SK-N-SH treated with all-trans-retinoic acid at 6 μM for 48 hours (cell line): ENCODE results near the gene CACNA1C.

ENCODE experiments used
- ATAC-seq: fragments of 200-7000 bp; cut with Tn5 transposase; 3 replicates; pipeline ENCODE4 v1.9.1; 2020; ENCODE audit warnings: mild to moderate bottlenecking, moderate library complexity
- ARNTL ChIP-seq: fragments of 450-650 bp; formaldehyde crosslinking; IDR thresholded peaks from 2 replicates; pipeline ENCODE4 v1.5.0; 2020; ENCODE audit warnings: low read depth, mild to moderate bottlenecking, moderate library complexity, borderline replicate concordance
- BACH2 ChIP-seq: fragments of 250-450 bp; sonication (Bioruptor Pico); IDR thresholded peaks from 2 replicates; pipeline ENCODE4 v1.9.0; 2021; ENCODE audit warnings: mild to moderate bottlenecking, borderline replicate concordance
- CSDC2 ChIP-seq: fragments of 250-450 bp; sonication (Bioruptor Pico); IDR thresholded peaks from 2 replicates; pipeline ENCODE4 v1.5.0; 2020; ENCODE audit warnings: mild to moderate bottlenecking, moderate library complexity
- ESRRG ChIP-seq: fragments of 250-450 bp; sonication (Bioruptor Pico); IDR thresholded peaks from 2 replicates; pipeline ENCODE4 v1.6.1; 2021; ENCODE audit warnings: mild to moderate bottlenecking
- GLIS3 ChIP-seq: fragments of 250-450 bp; sonication (Bioruptor Pico); IDR thresholded peaks from 2 replicates; pipeline ENCODE4 v1.5.0; 2020; ENCODE audit warnings: mild to moderate bottlenecking, moderate library complexity
- ISL1 ChIP-seq: fragments of 250-450 bp; sonication (Bioruptor Pico); IDR thresholded peaks from 2 replicates; pipeline ENCODE4 v2.1.2; 2022; ENCODE audit warnings: mild to moderate bottlenecking, moderate library complexity
- OSR1 ChIP-seq: fragments of 250-450 bp; sonication (Bioruptor Pico); IDR thresholded peaks from 2 replicates; pipeline ENCODE4 v1.8.0; 2022; ENCODE audit warnings: moderate library complexity, mild to moderate bottlenecking, inconsistent platforms
- PPARA ChIP-seq: fragments of 250-450 bp; sonication (Bioruptor Pico); IDR thresholded peaks from 2 replicates; pipeline ENCODE4 v1.5.0; 2020; ENCODE audit warnings: mild to moderate bottlenecking, borderline replicate concordance
- RARB ChIP-seq: fragments of 250-450 bp; sonication (Bioruptor Pico); IDR thresholded peaks from 2 replicates; pipeline ENCODE4 v1.8.0; 2021; ENCODE audit warnings: mild to moderate bottlenecking, moderate library complexity
- SNAI2 ChIP-seq: fragments of 250-450 bp; sonication (Bioruptor Pico); IDR thresholded peaks from 2 replicates; pipeline ENCODE4 v1.5.0; 2020; ENCODE audit warnings: mild to moderate bottlenecking, moderate library complexity
- TCF4 ChIP-seq: fragments of 250-450 bp; sonication (Bioruptor Pico); IDR thresholded peaks from 2 replicates; pipeline ENCODE4 v1.8.0; 2021; ENCODE audit warnings: mild to moderate bottlenecking, moderate library complexity, borderline replicate concordance
- TOX ChIP-seq: fragments of 250-450 bp; sonication (Bioruptor Pico); IDR thresholded peaks from 2 replicates; pipeline ENCODE4 v1.8.0; 2021; ENCODE audit warnings: mild to moderate bottlenecking, moderate library complexity, borderline replicate concordance
- ZC3H10 ChIP-seq: fragments of 250-450 bp; sonication (Bioruptor Pico); IDR thresholded peaks from 2 replicates; pipeline ENCODE4 v1.5.1; 2021; ENCODE audit warnings: mild to moderate bottlenecking, moderate library complexity
- ZFP3 ChIP-seq: fragments of 250-450 bp; sonication (Bioruptor Pico); IDR thresholded peaks from 2 replicates; pipeline ENCODE4 v1.5.0; 2020; ENCODE audit warnings: mild to moderate bottlenecking, moderate library complexity
- ZNF70 ChIP-seq: fragments of 450-650 bp; formaldehyde crosslinking; IDR thresholded peaks from 2 replicates; pipeline ENCODE4 v1.5.0; 2020; ENCODE audit warnings: mild to moderate bottlenecking, moderate library complexity
- ZNF8 ChIP-seq: fragments of 450-650 bp; formaldehyde crosslinking; IDR thresholded peaks from 2 replicates; pipeline ENCODE4 v1.5.0; 2020; ENCODE audit warnings: mild to moderate bottlenecking, moderate library complexity
- TF ChIP-seq, protein P1 (sequence below): fragments of 250-450 bp; sonication (Bioruptor Pico); IDR thresholded peaks from 2 replicates; pipeline ENCODE4 v1.8.0; 2021; ENCODE audit warnings: low read depth, mild to moderate bottlenecking, moderate library complexity, borderline replicate concordance
- TF ChIP-seq, protein P2 (sequence below): fragments of 250-450 bp; sonication (Bioruptor Pico); IDR thresholded peaks from 2 replicates; pipeline ENCODE4 v1.5.1; 2021; ENCODE audit warnings: mild to moderate bottlenecking, moderate library complexity

CACNA1C gene

DNA sequence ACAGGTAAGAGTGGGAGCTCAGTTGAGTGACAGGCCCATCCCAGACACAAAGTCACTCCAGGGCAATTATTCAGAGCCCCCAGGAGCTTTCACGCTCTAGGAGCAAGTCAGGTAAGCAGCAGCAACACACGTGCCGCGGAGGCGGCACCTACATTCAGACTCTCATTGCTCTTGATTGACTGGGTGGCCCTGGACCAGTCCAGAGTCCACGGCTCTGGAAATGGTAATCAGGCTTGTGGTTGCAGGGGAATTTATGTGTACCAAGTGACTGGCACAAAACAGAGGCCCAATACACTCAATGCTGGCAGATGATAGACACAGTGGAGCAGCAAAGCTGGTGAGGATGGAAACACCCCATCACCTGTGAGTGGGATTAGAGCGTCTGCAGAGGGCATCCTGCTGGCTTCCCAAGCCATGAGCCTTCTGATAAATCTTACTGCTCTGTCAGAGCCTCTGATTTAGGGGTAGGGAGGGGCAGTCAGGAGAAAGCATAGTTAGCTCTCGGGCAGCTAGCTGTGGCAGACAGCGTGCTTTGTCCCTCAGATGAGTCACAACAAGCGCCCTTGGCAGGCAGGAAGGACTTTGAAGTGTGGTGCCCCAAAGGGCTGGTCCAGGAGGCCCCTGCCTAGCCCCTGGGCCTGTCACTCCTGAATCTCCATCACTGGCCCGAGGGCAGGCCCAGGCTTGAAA is 344.7 kb downstream of the CACNA1C start:
- peak; percentile 42 for ATAC-seq
- TF ChIP-seq, protein P1, sequence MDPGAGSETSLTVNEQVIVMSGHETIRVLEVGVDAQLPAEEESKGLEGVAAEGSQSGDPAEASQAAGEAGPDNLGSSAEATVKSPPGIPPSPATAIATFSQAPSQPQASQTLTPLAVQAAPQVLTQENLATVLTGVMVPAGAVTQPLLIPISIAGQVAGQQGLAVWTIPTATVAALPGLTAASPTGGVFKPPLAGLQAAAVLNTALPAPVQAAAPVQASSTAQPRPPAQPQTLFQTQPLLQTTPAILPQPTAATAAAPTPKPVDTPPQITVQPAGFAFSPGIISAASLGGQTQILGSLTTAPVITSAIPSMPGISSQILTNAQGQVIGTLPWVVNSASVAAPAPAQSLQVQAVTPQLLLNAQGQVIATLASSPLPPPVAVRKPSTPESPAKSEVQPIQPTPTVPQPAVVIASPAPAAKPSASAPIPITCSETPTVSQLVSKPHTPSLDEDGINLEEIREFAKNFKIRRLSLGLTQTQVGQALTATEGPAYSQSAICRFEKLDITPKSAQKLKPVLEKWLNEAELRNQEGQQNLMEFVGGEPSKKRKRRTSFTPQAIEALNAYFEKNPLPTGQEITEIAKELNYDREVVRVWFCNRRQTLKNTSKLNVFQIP (CRISPR knock-in tag): no peak
- TF ChIP-seq TCF4: no peak

DNA sequence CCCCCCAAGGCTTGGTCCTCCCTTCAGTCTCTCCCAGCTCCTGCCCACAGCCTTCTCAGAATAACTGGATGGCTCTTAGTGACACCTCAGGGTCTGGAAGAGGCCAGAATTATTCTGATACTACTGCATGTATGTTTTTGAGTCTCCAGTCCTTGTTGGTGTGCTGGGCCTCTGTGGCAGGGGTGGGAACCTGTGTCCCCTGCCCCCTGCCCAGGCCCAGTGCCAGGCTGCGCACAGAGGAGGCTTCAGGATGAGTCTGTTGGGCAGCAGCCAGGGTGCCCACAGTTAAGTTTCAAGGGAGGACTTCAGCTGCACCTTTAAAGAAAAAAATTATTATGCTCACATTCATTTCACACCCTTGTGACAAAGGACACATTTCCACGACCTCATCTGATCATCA is 348.3 kb downstream of the CACNA1C start:
- TF ChIP-seq SNAI2 (CRISPR knock-in tag) (no peak), ZFP3 (no peak), CSDC2 (no peak), ZNF8 (CRISPR knock-in tag) (no peak), TCF4 (no peak), BACH2 (no peak), ARNTL (no peak), OSR1 (no peak), GLIS3 (no peak), RARB (CRISPR knock-in tag) (no peak), ZC3H10 (CRISPR knock-in tag) (no peak), ISL1 (no peak), PPARA (CRISPR knock-in tag) (no peak)
- TF ChIP-seq, protein P1 (CRISPR knock-in tag): no peak
- TF ChIP-seq, protein P2, sequence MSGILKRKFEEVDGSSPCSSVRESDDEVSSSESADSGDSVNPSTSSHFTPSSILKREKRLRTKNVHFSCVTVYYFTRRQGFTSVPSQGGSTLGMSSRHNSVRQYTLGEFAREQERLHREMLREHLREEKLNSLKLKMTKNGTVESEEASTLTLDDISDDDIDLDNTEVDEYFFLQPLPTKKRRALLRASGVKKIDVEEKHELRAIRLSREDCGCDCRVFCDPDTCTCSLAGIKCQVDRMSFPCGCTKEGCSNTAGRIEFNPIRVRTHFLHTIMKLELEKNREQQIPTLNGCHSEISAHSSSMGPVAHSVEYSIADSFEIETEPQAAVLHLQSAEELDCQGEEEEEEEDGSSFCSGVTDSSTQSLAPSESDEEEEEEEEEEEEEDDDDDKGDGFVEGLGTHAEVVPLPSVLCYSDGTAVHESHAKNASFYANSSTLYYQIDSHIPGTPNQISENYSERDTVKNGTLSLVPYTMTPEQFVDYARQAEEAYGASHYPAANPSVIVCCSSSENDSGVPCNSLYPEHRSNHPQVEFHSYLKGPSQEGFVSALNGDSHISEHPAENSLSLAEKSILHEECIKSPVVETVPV (CRISPR knock-in tag): no peak
- TF ChIP-seq, all 23 proteins: peak for 0
- no peak for ATAC-seq

DNA sequence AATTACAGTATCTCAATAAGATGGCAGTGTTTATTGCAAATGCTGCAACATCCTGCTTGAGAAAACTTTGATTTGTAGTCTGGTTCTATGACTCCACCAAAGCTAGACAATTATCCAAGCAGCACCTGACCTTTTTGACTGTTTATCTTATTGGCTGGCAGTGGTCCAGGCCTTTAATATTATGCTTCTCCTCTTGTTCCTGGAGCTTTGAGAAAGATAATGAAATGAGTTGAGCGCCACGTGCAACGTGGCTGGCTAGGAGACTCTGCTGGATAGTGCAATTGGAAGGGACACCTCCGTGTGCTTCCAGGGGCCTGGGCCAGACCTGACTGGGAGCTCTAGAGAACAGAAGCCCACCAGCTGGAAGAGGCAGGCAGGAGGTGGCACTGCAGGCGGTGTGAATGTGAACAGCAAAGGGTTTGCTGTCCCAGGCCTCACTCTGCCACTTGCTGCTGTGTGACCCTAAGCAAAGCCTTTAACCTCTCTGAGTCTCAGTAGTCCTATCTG is 349.3 kb downstream of the CACNA1C start:
- no peak for ATAC-seq

More for the DNA sequence above, 349.3 kb downstream of the CACNA1C start:
- TF ChIP-seq TCF4 (no peak), OSR1 (no peak), ZNF8 (CRISPR knock-in tag) (no peak), SNAI2 (CRISPR knock-in tag) (no peak), BACH2 (no peak), ESRRG (CRISPR knock-in tag) (no peak), TOX (CRISPR knock-in tag) (no peak), ZC3H10 (CRISPR knock-in tag) (no peak), ZNF70 (CRISPR knock-in tag) (no peak), ZFP3 (no peak), GLIS3 (no peak), PPARA (CRISPR knock-in tag) (no peak)
- TF ChIP-seq, protein P1 (CRISPR knock-in tag): no peak
- TF ChIP-seq, protein P2 (CRISPR knock-in tag): no peak
